ENCODE measurements around the gene LETM1. TPM values are rescaled to one million over a fixed set of nuclear protein-coding genes. Genes with fewer than 3 reads are reported as not detected.

The LETM1 gene
- total and polyA plus RNA-seq, 2 of the 8 experiments (the other 6 are each of a cell fraction or from before 2014, with no cell fraction given): 19.8 to 50.1 TPM

DNA sequence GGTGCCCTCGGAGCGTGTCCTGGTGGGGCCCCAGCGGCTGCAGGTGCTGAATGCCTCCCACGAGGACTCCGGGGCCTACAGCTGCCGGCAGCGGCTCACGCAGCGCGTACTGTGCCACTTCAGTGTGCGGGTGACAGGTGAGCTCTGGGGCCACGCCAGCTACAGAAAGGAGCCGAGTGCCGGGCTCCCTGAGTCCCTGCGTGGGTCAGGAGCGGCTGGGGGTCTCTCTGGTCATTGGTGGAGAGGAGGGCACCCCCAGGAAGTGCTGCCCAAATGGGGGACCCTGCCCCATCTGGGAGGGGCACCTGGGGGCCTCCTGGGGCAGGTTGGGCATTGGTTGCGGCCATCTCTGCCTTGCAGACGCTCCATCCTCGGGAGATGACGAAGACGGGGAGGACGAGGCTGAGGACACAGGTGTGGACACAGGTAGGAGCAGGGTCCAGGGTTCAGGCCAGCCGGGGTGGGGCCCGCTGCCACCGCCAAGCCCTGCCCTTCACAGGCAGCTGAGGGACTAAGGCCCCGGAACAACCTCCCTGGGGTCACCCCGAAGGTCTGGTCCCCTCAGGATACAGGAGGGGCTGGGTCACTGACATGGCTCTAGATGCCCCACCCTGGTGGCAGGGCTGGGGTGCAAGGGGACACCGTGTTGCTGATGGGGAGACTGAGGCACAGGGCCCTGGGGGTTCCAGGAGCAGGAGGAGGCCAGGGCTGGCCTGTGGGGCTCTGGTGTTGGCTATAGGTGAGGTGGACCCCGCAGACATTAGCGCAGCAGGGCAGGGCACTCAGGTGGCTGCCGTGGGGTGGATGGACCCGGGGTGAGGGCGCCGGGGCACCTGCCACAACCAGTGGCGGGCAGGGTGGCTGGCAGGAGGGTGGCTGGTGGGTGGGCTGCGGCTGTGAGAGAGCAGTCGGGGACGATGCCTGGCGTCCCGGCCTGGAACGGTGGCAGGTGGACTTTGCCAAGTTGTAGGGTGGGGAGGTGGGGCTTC, 56.3 kb downstream of the LETM1 start:
- H3K79me2 ChIP-seq (ENCODE audit: control insufficient read depth in 1 of 2, insufficient read depth in 2 of 2, low read length in 2 of 2): peaks cover 0 to 5% of the 10 kb centered on the region in 2 experiments; a peak in 1 of 4 replicates
- H2BK5ac ChIP-seq (ENCODE audit: low read depth, low read length): no peak overlapping the region
- peaks cover 0 to 25% (median 11%) of the 10 kb centered on the region in 4 experiments; a peak in 4 of 8 replicates for H3K36me3 ChIP-seq (ENCODE audit: control insufficient read depth in 2 of 4, insufficient read depth in 4 of 4, low read length in 3 of 4)
- no peak overlapping the region for H4K91ac ChIP-seq (replicated peaks; ENCODE audit: insufficient read length, low read length)
- H3K56ac ChIP-seq (replicated peaks; ENCODE audit: insufficient read length, low read depth, low read length): no peak overlapping the region
- H3K79me1 ChIP-seq (ENCODE audit: low read depth, low read length): peaks cover 10% of the 10 kb centered on the region; the same call in 1 of the 2 replicates
- ChIA-PET POLR2A (ENCODE audit: partially characterized antibody) (interaction anchor here (1.0 to 2.1 kb wide), 3 partner anchors 38 to 54 kb away, joined by 3 to 6 read pairs (median 3); no protein-coding TSS in a partner anchor), CTCF (ENCODE audit: partially characterized antibody) (interaction anchor here (0.9 to 71.2 kb wide), 6 partner anchors 9 to 101 kb away, joined by 3 to 2507 read pairs (median 4); no protein-coding TSS in a partner anchor)
- no peak overlapping the region for H4K5ac ChIP-seq (ENCODE audit: insufficient read length, low read depth, low read length)
- H4K20me1 ChIP-seq (replicated peaks in 1 of 2; ENCODE audit: control insufficient read depth in 1 of 2, insufficient read depth in 2 of 2, low read length in 2 of 2): peaks cover 9 to 12% of the 10 kb centered on the region in 2 experiments
- H3K9ac ChIP-seq (replicated peaks in 1 of 4; ENCODE audit: extremely low read depth in 1 of 4, low read depth in 3 of 4, low read length in 3 of 4): no peak overlapping the region
- H3K4ac ChIP-seq (replicated peaks; ENCODE audit: insufficient read length, low read depth, low read length): no peak overlapping the region
- H3K4me1 ChIP-seq (replicated peaks in 1 of 4; ENCODE audit: control insufficient read depth in 3 of 4, insufficient read depth in 4 of 4, low read length in 3 of 4): peaks cover 0 to 5% (median 3%) of the 10 kb centered on the region in 4 experiments; a peak in 6 of 7 replicates
- no peak overlapping the region for H3K4me3 ChIP-seq (ENCODE audit: extremely low read depth in 1 of 4, insufficient read depth in 2 of 4, low read depth in 3 of 4, low read length in 4 of 4)
- peaks cover 3% of the 10 kb centered on the region; the same call in 1 of the 2 replicates for H3K23me2 ChIP-seq (ENCODE audit: low read depth, low read length)
- H2BK12ac ChIP-seq (ENCODE audit: low read depth, low read length): no peak overlapping the region
- no peak overlapping the region for H2BK120ac ChIP-seq (replicated peaks; ENCODE audit: low read depth, low read length)
- no peak overlapping the region for H3K18ac ChIP-seq (ENCODE audit: extremely low read depth, low read length)
- WGBS, 2 experiments (ENCODE audit: extremely low coverage in 1 of 2, insufficient coverage in 1 of 2, insufficient read length in 1 of 2, insufficient replicate concordance in 2 of 2, low coverage in 1 of 2, low lambda C conversion rate in 2 of 2, missing lambda C conversion rate in 1 of 2): 94% methylated on average over 30 of the region's 41 CpGs; no CpG with 5 or more reads in 1 of the 2 experiments
- no peaks in the 10 kb centered on the region for H3K9me3 ChIP-seq (ENCODE audit: insufficient read depth in 2 of 2, low read depth in 1 of 2, low read length in 1 of 2)
- H3K27ac ChIP-seq (ENCODE audit: low read depth, low read length): no peak overlapping the region
- DNase-seq (ENCODE audit: low read depth in 1 of 2, low spot score in 2 of 2) (no peak), FAIRE-seq (no peak)
- no peak overlapping the region for H3K23ac ChIP-seq (ENCODE audit: insufficient read length)
- H3K27me3 ChIP-seq (replicated peaks in 1 of 4; ENCODE audit: control insufficient read depth in 3 of 4, extremely low read depth in 1 of 4, insufficient read depth in 3 of 4, low read length in 3 of 4): peaks cover 0 to 13% (median 9%) of the 10 kb centered on the region in 4 experiments; a peak in 5 of 7 replicates
- no peak overlapping the region for H2AK5ac ChIP-seq (ENCODE audit: low read depth, low read length)
- no peak overlapping the region for H2AFZ ChIP-seq (ENCODE audit: low read length)
- no peak overlapping the region for H3K14ac ChIP-seq (ENCODE audit: insufficient read length)
- H3K4me2 ChIP-seq (ENCODE audit: insufficient read depth in 1 of 2, low read depth in 2 of 2, low read length in 2 of 2): no peak overlapping the region
- no peak overlapping the region for H4K8ac ChIP-seq (ENCODE audit: extremely low read depth, insufficient read depth, low read length)
- no peak overlapping the region for H2BK20ac ChIP-seq (ENCODE audit: low read length)
- no peak overlapping the region for H2BK15ac ChIP-seq (ENCODE audit: low read length)
- no peak for TF ChIP-seq RFX5 (IDR thresholded peaks at IDR 0.05; ENCODE audit: borderline replicate concordance, low read depth, low read length)
- no peak for TF ChIP-seq FOSL1 (IDR thresholded peaks at IDR 0.05; ENCODE audit: insufficient read depth, low read depth, low read length)
- no peak for TF ChIP-seq EGR1 (IDR thresholded peaks at IDR 0.05; ENCODE audit: borderline replicate concordance, low read depth, low read length)
- no peak for TF ChIP-seq GABPA (IDR thresholded peaks at IDR 0.05; ENCODE audit: borderline replicate concordance, insufficient read depth, low read length)
- TF ChIP-seq, protein P1, sequence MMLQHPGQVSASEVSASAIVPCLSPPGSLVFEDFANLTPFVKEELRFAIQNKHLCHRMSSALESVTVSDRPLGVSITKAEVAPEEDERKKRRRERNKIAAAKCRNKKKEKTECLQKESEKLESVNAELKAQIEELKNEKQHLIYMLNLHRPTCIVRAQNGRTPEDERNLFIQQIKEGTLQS (IDR thresholded peaks at IDR 0.05; ENCODE audit: insufficient read depth, low read depth, low read length): no peak
- TF ChIP-seq SP4 (IDR thresholded peaks at IDR 0.05; ENCODE audit: low read length): no peak
- TF ChIP-seq PHF8 (conservative IDR thresholded peaks at IDR 0.05; ENCODE audit: low read depth, low read length): no peak
- TF ChIP-seq JUN (IDR thresholded peaks at IDR 0.05; ENCODE audit: low read depth, low read length): no peak
- TF ChIP-seq EZH2 (IDR thresholded peaks at IDR 0.05; ENCODE audit: low read depth, low read length, severe bottlenecking): no peak
- no peak for TF ChIP-seq SUZ12 (IDR thresholded peaks at IDR 0.05; ENCODE audit: low read length)
